ENCODE data around the gene CLEC7A. TPM values are rescaled to one million over a fixed set of nuclear protein-coding genes. Genes with fewer than 3 reads are reported as not detected.

CLEC7A gene
- total RNA-seq, 1 donor from 2014 or later: 1.1 TPM

- H3K27ac ChIP-seq (ENCODE audit: low read depth, low read length): no peak overlapping the region
- no peaks in the 10 kb centered on the region for H3K4me1 ChIP-seq (ENCODE audit: insufficient read depth, low read length)
- no peaks in the 10 kb centered on the region for H3K4me1 Mint-ChIP-seq (ENCODE audit: low read depth, unreplicated experiment)
- no peaks in the 10 kb centered on the region for H3K27me3 ChIP-seq (ENCODE audit: insufficient read depth, low read length)
- peaks cover 8% of the 10 kb centered on the region for H3K27me3 Mint-ChIP-seq (ENCODE audit: low read depth, unreplicated experiment)
- no peaks in the 10 kb centered on the region for H3K36me3 Mint-ChIP-seq (ENCODE audit: low read depth, unreplicated experiment)
- H3K9me3 ChIP-seq (ENCODE audit: insufficient read depth, low read depth, low read length): no peaks in the 10 kb centered on the region
- TF ChIP-seq CTCF (IDR thresholded peaks at IDR 0.05; ENCODE audit: insufficient read depth, low read depth, low read length): no peak
- no peak for TF ChIP-seq EZH2 (IDR thresholded peaks at IDR 0.05; ENCODE audit: insufficient read depth, low read length)
- H3K4me3 ChIP-seq (ENCODE audit: insufficient read depth, low read depth, low read length): no peak overlapping the region
- FAIRE-seq (no peak), DNase-seq (ENCODE audit: low read depth) (peak; percentile 18)
- H3K9ac ChIP-seq (ENCODE audit: low read length): no peak overlapping the region
- H4K20me1 ChIP-seq (ENCODE audit: insufficient read depth, low read length): no peaks in the 10 kb centered on the region
- H3K4me2 ChIP-seq (ENCODE audit: low read length): no peak overlapping the region
- H3K4me3 Mint-ChIP-seq (ENCODE audit: unreplicated experiment): no peak overlapping the region
- no peaks in the 10 kb centered on the region for H3K36me3 ChIP-seq (ENCODE audit: insufficient read depth, low read length)
- no peak overlapping the region for H2AFZ ChIP-seq (ENCODE audit: low read depth, low read length)
- no peaks in the 10 kb centered on the region for H3K9me3 Mint-ChIP-seq (ENCODE audit: unreplicated experiment)
- no peak overlapping the region for H3K27ac Mint-ChIP-seq (ENCODE audit: unreplicated experiment)
- no peaks in the 10 kb centered on the region for H3K79me2 ChIP-seq (ENCODE audit: insufficient read depth, low read length)
Observed at GRCh38 chr12:10160617-10161385, 30.8 kb upstream of the CLEC7A start.

- no peak for TF ChIP-seq EZH2 (IDR thresholded peaks at IDR 0.05; ENCODE audit: insufficient read depth, low read length)
- TF ChIP-seq CTCF (IDR thresholded peaks at IDR 0.05; ENCODE audit: insufficient read depth, low read depth, low read length): no peak
- Mint-ChIP-seq H3K4me1 (ENCODE audit: low read depth, unreplicated experiment) (no peaks in the 10 kb centered on the region), H3K27ac (ENCODE audit: unreplicated experiment) (no peak overlapping the region), H3K27me3 (ENCODE audit: low read depth, unreplicated experiment) (peaks cover 8% of the 10 kb centered on the region), H3K9me3 (ENCODE audit: unreplicated experiment) (no peaks in the 10 kb centered on the region), H3K4me3 (ENCODE audit: unreplicated experiment) (no peak overlapping the region), H3K36me3 (ENCODE audit: low read depth, unreplicated experiment) (no peaks in the 10 kb centered on the region)
- no peak for FAIRE-seq
- no peak overlapping the region for H3K9ac ChIP-seq (ENCODE audit: low read length)
- no peak overlapping the region for H2AFZ ChIP-seq (ENCODE audit: low read depth, low read length)
- H3K4me1 ChIP-seq (ENCODE audit: insufficient read depth, low read length): no peaks in the 10 kb centered on the region
- H3K9me3 ChIP-seq (ENCODE audit: insufficient read depth, low read depth, low read length): no peaks in the 10 kb centered on the region
- H3K4me3 ChIP-seq (ENCODE audit: insufficient read depth, low read depth, low read length): no peak overlapping the region
- no peaks in the 10 kb centered on the region for H3K79me2 ChIP-seq (ENCODE audit: insufficient read depth, low read length)
- H4K20me1 ChIP-seq (ENCODE audit: insufficient read depth, low read length): no peaks in the 10 kb centered on the region
- DNase-seq (ENCODE audit: low read depth): no peak
- no peaks in the 10 kb centered on the region for H3K36me3 ChIP-seq (ENCODE audit: insufficient read depth, low read length)
- no peak overlapping the region for H3K4me2 ChIP-seq (ENCODE audit: low read length)
- no peak overlapping the region for H3K27ac ChIP-seq (ENCODE audit: low read depth, low read length)
- H3K27me3 ChIP-seq (ENCODE audit: insufficient read depth, low read length): no peaks in the 10 kb centered on the region
Observed at GRCh38 chr12:10159280-10159679, 29.3 kb upstream of the CLEC7A start.

- H3K4me1 Mint-ChIP-seq (ENCODE audit: low read depth, unreplicated experiment): no peaks in the 10 kb centered on the region
- DNase-seq (ENCODE audit: low read depth) (no peak), FAIRE-seq (no peak)
- Histone ChIP-seq H3K9me3 (ENCODE audit: insufficient read depth, low read depth, low read length) (no peaks in the 10 kb centered on the region), H3K4me2 (ENCODE audit: low read length) (no peak overlapping the region), H3K4me3 (ENCODE audit: insufficient read depth, low read depth, low read length) (no peak overlapping the region), H3K9ac (ENCODE audit: low read length) (no peak overlapping the region), H2AFZ (ENCODE audit: low read depth, low read length) (no peak overlapping the region), H3K27ac (ENCODE audit: low read depth, low read length) (no peak overlapping the region), H3K36me3 (ENCODE audit: insufficient read depth, low read length) (no peaks in the 10 kb centered on the region), H3K79me2 (ENCODE audit: insufficient read depth, low read length) (no peaks in the 10 kb centered on the region), H3K27me3 (ENCODE audit: insufficient read depth, low read length) (no peaks in the 10 kb centered on the region), H3K4me1 (ENCODE audit: insufficient read depth, low read length) (peaks cover 3% of the 10 kb centered on the region), H4K20me1 (ENCODE audit: insufficient read depth, low read length) (no peaks in the 10 kb centered on the region)
- H3K36me3 Mint-ChIP-seq (ENCODE audit: low read depth, unreplicated experiment): no peaks in the 10 kb centered on the region
- peaks cover 8% of the 10 kb centered on the region for H3K27me3 Mint-ChIP-seq (ENCODE audit: low read depth, unreplicated experiment)
- no peak overlapping the region for H3K27ac Mint-ChIP-seq (ENCODE audit: unreplicated experiment)
- no peak overlapping the region for H3K4me3 Mint-ChIP-seq (ENCODE audit: unreplicated experiment)
- no peaks in the 10 kb centered on the region for H3K9me3 Mint-ChIP-seq (ENCODE audit: unreplicated experiment)
- TF ChIP-seq CTCF (IDR thresholded peaks at IDR 0.05; ENCODE audit: insufficient read depth, low read depth, low read length): no peak
- no peak for TF ChIP-seq EZH2 (IDR thresholded peaks at IDR 0.05; ENCODE audit: insufficient read depth, low read length)
Observed at GRCh38 chr12:10158406-10158805, 28.4 kb upstream of the CLEC7A start.

Measured in astrocyte (in vitro differentiated cells and primary cell).